ENCODE results near the gene SOX6. TPM values are rescaled to one million over a fixed set of nuclear protein-coding genes. Genes with fewer than 3 reads are reported as not detected.
A peak's percentile ranks its signal among the peaks of the same experiment; 100 is the strongest.

SOX6 gene
- total RNA-seq, 3 donors from 2014 or later: 0.03 to 0.47 TPM; not detected in 1

DNA sequence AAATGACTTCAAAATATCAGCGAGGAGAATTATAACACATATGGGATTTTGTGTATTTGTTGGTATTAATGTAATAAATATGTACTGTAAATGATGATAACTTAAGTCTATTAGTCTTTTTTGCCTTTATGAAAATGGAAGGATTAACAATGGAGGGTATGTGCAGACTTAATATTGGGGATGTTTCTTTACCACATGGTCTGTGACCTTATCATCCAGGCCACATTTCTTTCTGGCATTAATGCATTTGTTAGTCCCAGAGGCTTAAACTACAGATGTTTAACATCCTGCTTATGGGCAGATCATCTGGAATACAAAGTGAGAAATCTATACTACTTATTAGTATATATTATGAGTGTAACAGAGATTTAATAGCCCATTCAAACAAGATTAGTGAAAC is 64.6 kb downstream of the SOX6 start:
- DNase-seq (no peak), ATAC-seq (no peak)
- H3K27me3 Mint-ChIP-seq (ENCODE audit: low read depth): no peaks in the 10 kb centered on the region
- H3K9me3 Mint-ChIP-seq: peaks cover 8% of the 10 kb centered on the region
- H3K4me1 Mint-ChIP-seq (ENCODE audit: low read depth): no peaks in the 10 kb centered on the region
- no peak overlapping the region for H3K4me3 Mint-ChIP-seq
- H3K36me3 Mint-ChIP-seq (ENCODE audit: insufficient read depth): no peaks in the 10 kb centered on the region

GRCh38 chr11:16289541-16289940 is 66.8 kb downstream of the SOX6 start:
- Mint-ChIP-seq H3K27me3 (ENCODE audit: low read depth) (no peaks in the 10 kb centered on the region), H3K36me3 (ENCODE audit: insufficient read depth) (no peaks in the 10 kb centered on the region), H3K4me1 (ENCODE audit: low read depth) (no peaks in the 10 kb centered on the region), H3K9me3 (peaks cover 8% of the 10 kb centered on the region), H3K4me3 (no peak overlapping the region)
- DNase-seq (no peak), ATAC-seq (no peak)

DNA sequence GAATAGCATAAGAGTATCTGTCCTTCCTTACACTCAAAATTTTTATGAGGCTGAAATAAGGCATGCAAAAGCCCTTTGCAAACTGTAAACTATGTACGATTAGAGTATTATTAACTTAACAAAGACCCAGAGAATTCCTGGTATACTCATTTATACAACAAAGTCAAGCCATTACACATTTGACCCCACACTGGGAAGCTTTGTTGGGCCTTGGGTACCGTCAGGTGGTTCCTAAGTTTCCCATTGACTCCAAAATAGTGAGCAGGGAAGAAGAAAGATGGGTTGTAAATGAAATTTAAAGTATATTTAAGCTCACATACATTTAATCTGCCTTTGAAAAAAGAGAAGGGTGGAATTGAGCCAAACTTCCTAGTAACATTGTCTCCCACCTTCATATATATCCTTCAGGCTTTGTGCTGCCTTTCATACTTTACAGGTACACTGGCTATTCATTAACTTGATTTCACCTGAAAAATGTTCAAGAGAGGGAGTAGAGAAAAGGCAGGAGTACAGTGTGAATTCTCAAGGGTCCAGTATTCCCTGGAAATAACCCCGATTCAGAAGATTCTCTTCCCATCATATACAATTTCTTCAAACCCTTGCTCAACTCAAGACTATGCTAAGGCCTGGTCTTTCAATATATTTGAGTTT is 68.6 kb downstream of the SOX6 start:
- Mint-ChIP-seq H3K27me3 (ENCODE audit: low read depth) (no peaks in the 10 kb centered on the region), H3K4me3 (no peak overlapping the region), H3K36me3 (ENCODE audit: insufficient read depth) (no peaks in the 10 kb centered on the region), H3K9me3 (peaks cover 8% of the 10 kb centered on the region), H3K4me1 (ENCODE audit: low read depth) (no peaks in the 10 kb centered on the region)
- no peak for DNase-seq
- no peak for ATAC-seq

GRCh38 chr11:16286095-16286494 is 70.3 kb downstream of the SOX6 start:
- no peaks in the 10 kb centered on the region for H3K27me3 Mint-ChIP-seq (ENCODE audit: low read depth)
- no peak overlapping the region for H3K4me3 Mint-ChIP-seq
- no peak for DNase-seq
- H3K9me3 Mint-ChIP-seq: peaks cover 8% of the 10 kb centered on the region
- H3K36me3 Mint-ChIP-seq (ENCODE audit: insufficient read depth): no peaks in the 10 kb centered on the region
- H3K4me1 Mint-ChIP-seq (ENCODE audit: low read depth): no peaks in the 10 kb centered on the region
- no peak for ATAC-seq

- H3K36me3 Mint-ChIP-seq (ENCODE audit: insufficient read depth): no peaks in the 10 kb centered on the region
- H3K4me3 Mint-ChIP-seq: no peak overlapping the region
- H3K4me1 Mint-ChIP-seq (ENCODE audit: low read depth): no peaks in the 10 kb centered on the region
- H3K9me3 Mint-ChIP-seq: peaks cover 3% of the 10 kb centered on the region
- no peaks in the 10 kb centered on the region for H3K27me3 Mint-ChIP-seq (ENCODE audit: low read depth)
- no peak for DNase-seq
- ATAC-seq: peak in 1 of 2 donors; percentile 34
These were observed 76.1 kb downstream of the SOX6 start for GRCh38 chr11:16280256-16280682.

DNA sequence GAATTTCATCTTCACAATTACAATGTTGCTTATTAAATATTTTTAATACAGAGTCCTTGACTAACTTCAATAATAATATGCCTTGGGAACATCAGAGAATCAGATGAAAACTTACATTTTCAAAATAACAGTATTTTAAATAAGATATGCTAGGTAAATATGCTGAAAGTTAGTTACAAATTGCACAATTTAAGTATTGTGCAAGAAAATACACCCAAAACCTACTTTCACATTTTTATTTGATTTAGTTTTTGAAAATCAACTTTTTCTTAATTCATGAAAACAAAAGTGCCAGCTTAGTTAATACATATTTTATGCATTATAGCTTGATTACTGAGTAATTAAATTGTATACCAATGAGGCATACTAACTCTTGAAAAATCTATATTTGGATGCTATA is 76.8 kb downstream of the SOX6 start:
- Mint-ChIP-seq H3K27me3 (ENCODE audit: low read depth) (no peaks in the 10 kb centered on the region), H3K4me1 (ENCODE audit: low read depth) (no peaks in the 10 kb centered on the region), H3K4me3 (no peak overlapping the region), H3K9me3 (peaks cover 3% of the 10 kb centered on the region), H3K36me3 (ENCODE audit: insufficient read depth) (no peaks in the 10 kb centered on the region)
- no peak for DNase-seq
- ATAC-seq: no peak

DNA sequence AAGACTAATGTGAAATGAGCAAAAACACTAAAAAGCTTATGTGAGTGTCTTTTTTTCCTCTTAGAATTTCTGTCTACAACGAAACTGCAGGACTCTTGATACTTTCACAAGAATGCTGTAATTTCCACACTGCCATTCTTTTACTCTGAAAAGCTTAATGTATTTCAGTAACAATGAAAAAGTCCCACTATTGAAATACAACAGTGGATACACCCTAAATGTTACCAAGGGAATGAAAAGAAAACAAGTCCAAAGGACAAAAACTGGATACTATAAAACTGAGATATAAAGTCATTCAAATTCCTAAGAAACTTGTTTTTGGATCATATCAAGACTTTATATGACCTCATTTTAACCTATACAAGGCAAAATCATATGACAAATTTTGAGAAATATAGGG is 77.4 kb downstream of the SOX6 start:
- no peaks in the 10 kb centered on the region for H3K36me3 Mint-ChIP-seq (ENCODE audit: insufficient read depth)
- DNase-seq (no peak), ATAC-seq (no peak)
- H3K9me3 Mint-ChIP-seq: peaks cover 3% of the 10 kb centered on the region
- no peaks in the 10 kb centered on the region for H3K27me3 Mint-ChIP-seq (ENCODE audit: low read depth)
- H3K4me3 Mint-ChIP-seq: no peak overlapping the region
- no peaks in the 10 kb centered on the region for H3K4me1 Mint-ChIP-seq (ENCODE audit: low read depth)

DNA sequence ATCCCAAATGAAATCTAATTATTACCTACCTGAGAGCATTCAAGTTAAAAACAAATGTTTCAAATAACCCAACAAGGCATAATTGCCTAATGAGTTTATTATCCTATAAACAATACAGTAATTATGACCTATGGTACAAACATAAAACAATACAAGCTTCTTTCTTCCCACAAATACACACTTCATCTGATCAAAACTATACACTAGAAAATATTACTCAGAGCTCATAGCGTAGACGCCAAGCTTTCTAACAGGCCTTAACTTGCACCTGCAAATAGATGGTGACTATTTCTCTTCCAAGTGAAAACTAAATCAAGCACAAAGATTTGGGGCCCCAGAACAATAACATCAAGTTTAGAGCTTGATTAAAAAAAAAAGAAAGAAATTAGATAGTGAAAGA is 78.1 kb downstream of the SOX6 start:
- ATAC-seq (no peak), DNase-seq (no peak)
- Mint-ChIP-seq H3K4me1 (ENCODE audit: low read depth) (no peaks in the 10 kb centered on the region), H3K9me3 (peaks cover 3% of the 10 kb centered on the region), H3K27me3 (ENCODE audit: low read depth) (no peaks in the 10 kb centered on the region), H3K36me3 (ENCODE audit: insufficient read depth) (no peaks in the 10 kb centered on the region), H3K4me3 (no peak overlapping the region)

DNA sequence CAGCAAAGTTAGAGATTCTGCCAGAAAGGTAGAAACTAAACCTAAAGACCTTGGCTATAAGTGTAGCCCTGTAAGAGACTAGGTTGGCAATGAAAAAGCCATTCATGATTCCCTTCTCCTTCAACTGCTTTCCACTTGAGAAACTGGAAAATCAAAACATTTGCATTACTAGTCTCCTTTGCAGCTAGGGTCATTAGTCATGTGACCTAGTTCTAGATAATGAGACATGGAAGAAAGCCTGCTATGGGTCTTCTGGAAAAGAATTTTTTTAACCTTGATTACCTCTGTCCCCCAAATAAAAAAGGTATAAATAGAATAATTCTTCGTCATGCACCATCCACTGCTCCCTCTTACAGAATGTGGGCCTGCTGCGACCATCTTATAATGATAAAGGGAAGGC is 80.1 kb downstream of the SOX6 start:
- DNase-seq: no peak
- no peak overlapping the region for H3K4me3 Mint-ChIP-seq
- ATAC-seq: no peak
- H3K36me3 Mint-ChIP-seq (ENCODE audit: insufficient read depth): no peaks in the 10 kb centered on the region
- H3K4me1 Mint-ChIP-seq (ENCODE audit: low read depth): no peaks in the 10 kb centered on the region
- peaks cover 3% of the 10 kb centered on the region for H3K9me3 Mint-ChIP-seq
- no peaks in the 10 kb centered on the region for H3K27me3 Mint-ChIP-seq (ENCODE audit: low read depth)

DNA sequence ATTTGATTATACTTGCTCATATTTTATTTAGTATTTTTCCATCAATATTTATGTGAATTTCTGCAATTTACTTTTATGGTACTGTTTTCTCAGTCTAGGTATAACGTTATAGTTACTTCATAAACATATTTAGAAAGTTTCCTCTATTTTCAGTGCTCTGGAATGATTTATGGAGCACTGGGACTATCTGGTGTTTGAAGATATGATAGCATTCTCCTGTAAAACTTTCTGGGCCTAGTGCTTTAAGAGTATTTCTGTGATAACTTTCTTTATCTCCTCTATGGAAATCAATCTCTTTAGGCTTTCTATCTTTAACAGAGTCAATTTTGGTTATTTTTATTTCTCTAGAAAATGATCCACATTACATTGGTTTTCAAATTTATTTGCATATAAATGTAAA is 85.1 kb downstream of the SOX6 start:
- peaks cover 10% of the 10 kb centered on the region for H3K9me3 Mint-ChIP-seq
- no peaks in the 10 kb centered on the region for H3K4me1 Mint-ChIP-seq (ENCODE audit: low read depth)
- H3K27me3 Mint-ChIP-seq (ENCODE audit: low read depth): no peaks in the 10 kb centered on the region
- H3K4me3 Mint-ChIP-seq: no peak overlapping the region
- no peak for DNase-seq
- no peak for ATAC-seq
- no peaks in the 10 kb centered on the region for H3K36me3 Mint-ChIP-seq (ENCODE audit: insufficient read depth)

DNA sequence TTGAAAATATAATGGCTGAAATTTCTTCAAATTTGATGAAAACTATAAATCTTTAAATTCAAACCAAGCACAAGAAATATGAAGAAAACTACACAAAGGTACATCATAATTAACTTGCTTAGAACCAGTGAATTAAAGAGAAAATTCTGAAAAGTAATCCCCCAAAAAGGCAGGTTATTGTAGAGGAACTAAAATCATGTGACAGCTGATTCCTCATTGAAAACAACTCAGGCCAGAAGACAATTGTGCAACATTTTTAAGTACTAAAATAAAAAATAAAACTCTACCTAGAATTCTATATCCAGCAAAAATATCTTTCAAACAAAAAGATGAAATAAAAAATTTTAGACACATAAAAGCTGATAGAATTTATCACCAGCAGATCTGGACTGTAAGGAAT is 90.3 kb downstream of the SOX6 start:
- Mint-ChIP-seq H3K4me1 (ENCODE audit: low read depth) (no peaks in the 10 kb centered on the region), H3K9me3 (peaks cover 19% of the 10 kb centered on the region), H3K27me3 (ENCODE audit: low read depth) (no peaks in the 10 kb centered on the region), H3K36me3 (ENCODE audit: insufficient read depth) (no peaks in the 10 kb centered on the region), H3K4me3 (no peak overlapping the region)
- no peak for DNase-seq
- no peak for ATAC-seq

DNA sequence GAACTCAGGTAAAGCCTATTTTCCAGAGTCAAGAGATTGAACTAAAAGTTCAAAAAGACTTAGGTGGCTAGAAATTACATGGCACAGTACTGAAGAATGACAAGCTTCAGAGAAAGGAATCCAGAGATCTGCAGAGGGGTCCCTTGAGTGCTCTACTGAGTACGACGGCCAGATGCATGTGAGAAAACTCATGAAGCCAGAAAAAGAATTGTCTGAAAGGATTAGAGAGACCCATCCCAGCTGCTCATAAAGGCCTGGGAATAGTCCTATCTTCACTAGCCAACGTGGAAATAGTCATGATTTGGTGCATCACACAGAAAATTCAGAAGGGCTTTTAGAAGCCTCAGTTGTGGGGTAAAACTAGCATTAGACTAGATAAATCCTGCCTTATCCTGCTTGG is 91.3 kb downstream of the SOX6 start:
- ATAC-seq (no peak), DNase-seq (no peak)
- Mint-ChIP-seq H3K36me3 (ENCODE audit: insufficient read depth) (no peaks in the 10 kb centered on the region), H3K4me1 (ENCODE audit: low read depth) (no peaks in the 10 kb centered on the region), H3K9me3 (peaks cover 22% of the 10 kb centered on the region), H3K27me3 (ENCODE audit: low read depth) (no peaks in the 10 kb centered on the region), H3K4me3 (no peak overlapping the region)

DNA sequence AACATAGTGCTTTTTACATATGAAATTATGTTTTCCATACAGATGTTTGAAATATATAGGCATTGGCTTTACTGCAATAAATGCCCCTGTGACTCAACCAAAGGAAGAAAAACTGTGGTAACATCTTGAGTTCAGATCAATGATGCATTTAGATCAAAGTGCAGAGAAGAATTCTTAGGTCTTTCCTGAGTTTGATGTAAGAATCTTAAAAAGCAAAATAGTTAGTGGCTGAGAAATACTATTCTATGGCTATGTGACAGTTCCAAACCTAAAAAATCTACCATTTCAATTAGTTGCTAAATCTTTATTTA is 93.7 kb downstream of the SOX6 start:
- H3K4me3 Mint-ChIP-seq: no peak overlapping the region
- no peaks in the 10 kb centered on the region for H3K27me3 Mint-ChIP-seq (ENCODE audit: low read depth)
- ATAC-seq (no peak), DNase-seq (no peak)
- no peaks in the 10 kb centered on the region for H3K36me3 Mint-ChIP-seq (ENCODE audit: insufficient read depth)
- H3K4me1 Mint-ChIP-seq (ENCODE audit: low read depth): no peaks in the 10 kb centered on the region
- H3K9me3 Mint-ChIP-seq: peaks cover 20% of the 10 kb centered on the region

GRCh38 chr11:16261836-16262644 is 94.3 kb downstream of the SOX6 start:
- Mint-ChIP-seq H3K4me1 (ENCODE audit: low read depth) (no peaks in the 10 kb centered on the region), H3K27me3 (ENCODE audit: low read depth) (no peaks in the 10 kb centered on the region), H3K36me3 (ENCODE audit: insufficient read depth) (no peaks in the 10 kb centered on the region), H3K4me3 (no peak overlapping the region), H3K9me3 (peaks cover 19% of the 10 kb centered on the region)
- no peak for ATAC-seq
- no peak for DNase-seq

GRCh38 chr11:16252373-16252772 is 104.0 kb downstream of the SOX6 start:
- peaks cover 7% of the 10 kb centered on the region for H3K9me3 Mint-ChIP-seq
- H3K4me1 Mint-ChIP-seq (ENCODE audit: low read depth): no peaks in the 10 kb centered on the region
- ATAC-seq: no peak
- no peak for DNase-seq
- no peaks in the 10 kb centered on the region for H3K36me3 Mint-ChIP-seq (ENCODE audit: insufficient read depth)
- H3K27me3 Mint-ChIP-seq (ENCODE audit: low read depth): no peaks in the 10 kb centered on the region
- H3K4me3 Mint-ChIP-seq: no peak overlapping the region

Measured in activated T-cell treated with anti-CD3 and anti-CD28 coated beads, Interleukin-2, amount 50 U/mL, for 4 hours (primary cell).